Stromal cell of bone marrow (primary cell): ENCODE data around the gene URAD.

ENCODE experiments used
- DNase-seq: peaks from one replicate; pipeline ENCODE4 v3.0.0-alpha.2; 2012; ENCODE audit warnings: low read depth

The URAD gene

GRCh38 chr13:27956576-27957300 is 31.8 kb downstream of the URAD start:
- DNase-seq, result no peak

GRCh38 chr13:27955014-27955591 is 33.4 kb downstream of the URAD start:
- DNase-seq, result no peak

GRCh38 chr13:27954406-27954851 is 34.1 kb downstream of the URAD start:
- DNase-seq, result no peak

GRCh38 chr13:27953676-27954405 is 34.7 kb downstream of the URAD start:
- peak; percentile 25 for DNase-seq

GRCh38 chr13:27952876-27953675 is 35.4 kb downstream of the URAD start:
- DNase-seq, result no peak

GRCh38 chr13:27942972-27943371 is 45.5 kb downstream of the URAD start:
- DNase-seq, result no peak

GRCh38 chr13:27933580-27934328 is 54.7 kb downstream of the URAD start:
- DNase-seq, result no peak

- no peak for DNase-seq
These were observed 55.4 kb downstream of the URAD start for GRCh38 chr13:27933118-27933517.

- DNase-seq, result no peak
These were observed 58.6 kb downstream of the URAD start for GRCh38 chr13:27929868-27930267.

- no peak for DNase-seq
These were observed 59.4 kb downstream of the URAD start for GRCh38 chr13:27928805-27929753.

GRCh38 chr13:27928353-27928804 is 60.1 kb downstream of the URAD start:
- DNase-seq, result no peak
